ENCODE results near the gene UGT1A4. TPM values are rescaled to one million over a fixed set of nuclear protein-coding genes. Genes with fewer than 3 reads are reported as not detected.

Gene UGT1A4
- total and polyA plus RNA-seq, 2 of the 8 experiments (the other 6 are each of a cell fraction or from before 2014, with no cell fraction given): not detected

GRCh38 chr2:233789554-233789953, 71.0 kb downstream of the UGT1A4 start:
- H3K36me3 ChIP-seq (ENCODE audit: control insufficient read depth in 2 of 4, insufficient read depth in 4 of 4, low read length in 3 of 4): no peaks in the 10 kb centered on the region
- no peak overlapping the region for H2AFZ ChIP-seq (ENCODE audit: low read length)
- no peak overlapping the region for H2AK5ac ChIP-seq (ENCODE audit: low read depth, low read length)
- H2BK20ac ChIP-seq (ENCODE audit: low read length): no peak overlapping the region
- no peak overlapping the region for H2BK15ac ChIP-seq (ENCODE audit: low read length)
- ChIA-PET CTCF (ENCODE audit: partially characterized antibody) (interaction anchor here (0.6 to 1.2 kb wide), 2 partner anchors 43 to 506 kb away, joined by 3 to 4 read pairs; no protein-coding TSS in a partner anchor), POLR2A (ENCODE audit: partially characterized antibody) (no interaction called here)
- no peak overlapping the region for H3K23ac ChIP-seq (ENCODE audit: insufficient read length)
- no peak overlapping the region for H3K4me3 ChIP-seq (ENCODE audit: extremely low read depth in 1 of 4, insufficient read depth in 2 of 4, low read depth in 3 of 4, low read length in 4 of 4)
- no peak overlapping the region for H3K18ac ChIP-seq (ENCODE audit: extremely low read depth, low read length)
- FAIRE-seq (no peak), DNase-seq (ENCODE audit: low read depth in 1 of 2, low spot score in 2 of 2) (peak in 1 of 2 experiments; percentile 22)
- H3K9me3 ChIP-seq (ENCODE audit: insufficient read depth in 2 of 2, low read depth in 1 of 2, low read length in 1 of 2): peaks cover 0 to 5% of the 10 kb centered on the region in 2 experiments; a peak in 2 of 4 replicates
- H3K4me2 ChIP-seq (ENCODE audit: insufficient read depth in 1 of 2, low read depth in 2 of 2, low read length in 2 of 2): no peak overlapping the region
- no peak overlapping the region for H4K8ac ChIP-seq (ENCODE audit: extremely low read depth, insufficient read depth, low read length)
- H3K4me1 ChIP-seq (replicated peaks in 1 of 4; ENCODE audit: control insufficient read depth in 3 of 4, insufficient read depth in 4 of 4, low read length in 3 of 4): no peaks in the 10 kb centered on the region
- H3K56ac ChIP-seq (replicated peaks; ENCODE audit: insufficient read length, low read depth, low read length): no peak overlapping the region
- no peaks in the 10 kb centered on the region for H3K79me2 ChIP-seq (ENCODE audit: control insufficient read depth in 1 of 2, insufficient read depth in 2 of 2, low read length in 2 of 2)
- no peak overlapping the region for H3K14ac ChIP-seq (ENCODE audit: insufficient read length)
- H3K79me1 ChIP-seq (ENCODE audit: low read depth, low read length): no peaks in the 10 kb centered on the region
- H3K27ac ChIP-seq (ENCODE audit: low read depth, low read length): no peak overlapping the region
- no peak overlapping the region for H2BK120ac ChIP-seq (replicated peaks; ENCODE audit: low read depth, low read length)
- no peak overlapping the region for H3K9ac ChIP-seq (replicated peaks in 1 of 4; ENCODE audit: extremely low read depth in 1 of 4, low read depth in 3 of 4, low read length in 3 of 4)
- 94% methylated on average over 5 of the region's 7 CpGs; no CpG with 5 or more reads in 1 of the 2 experiments for WGBS, 2 experiments (ENCODE audit: extremely low coverage in 1 of 2, insufficient coverage in 1 of 2, insufficient read length in 1 of 2, insufficient replicate concordance in 2 of 2, low coverage in 1 of 2, low lambda C conversion rate in 2 of 2, missing lambda C conversion rate in 1 of 2)
- H4K20me1 ChIP-seq (replicated peaks in 1 of 2; ENCODE audit: control insufficient read depth in 1 of 2, insufficient read depth in 2 of 2, low read length in 2 of 2): no peaks in the 10 kb centered on the region
- no peaks in the 10 kb centered on the region for H3K27me3 ChIP-seq (replicated peaks in 1 of 4; ENCODE audit: control insufficient read depth in 3 of 4, extremely low read depth in 1 of 4, insufficient read depth in 3 of 4, low read length in 3 of 4)
- TF ChIP-seq CEBPB (IDR thresholded peaks at IDR 0.05; ENCODE audit: low read depth, low read length) (no peak), MAX (IDR thresholded peaks at IDR 0.05) (no peak), POLR2A (IDR thresholded peaks at IDR 0.05; ENCODE audit: control extremely low read depth in 1 of 2, low read depth in 2 of 2, low read length in 2 of 2) (no peak), POLR2AphosphoS5 (IDR thresholded peaks at IDR 0.05; ENCODE audit: low read depth, low read length) (no peak), RFX5 (IDR thresholded peaks at IDR 0.05; ENCODE audit: borderline replicate concordance, low read depth, low read length) (no peak), FOSL1 (IDR thresholded peaks at IDR 0.05; ENCODE audit: insufficient read depth, low read depth, low read length) (no peak), KDM5A (IDR thresholded peaks at IDR 0.05; ENCODE audit: low read length) (no peak), PHF8 (conservative IDR thresholded peaks at IDR 0.05; ENCODE audit: low read depth, low read length) (no peak), NANOG (IDR thresholded peaks at IDR 0.05; ENCODE audit: insufficient read depth, low read depth, low read length, poor library complexity, severe bottlenecking) (no peak)
- H2BK12ac ChIP-seq (ENCODE audit: low read depth, low read length): no peak overlapping the region
- H3K4ac ChIP-seq (replicated peaks; ENCODE audit: insufficient read length, low read depth, low read length): no peak overlapping the region
- no peak overlapping the region for H4K91ac ChIP-seq (replicated peaks; ENCODE audit: insufficient read length, low read length)
- H4K5ac ChIP-seq (ENCODE audit: insufficient read length, low read depth, low read length): no peak overlapping the region
- H2BK5ac ChIP-seq (ENCODE audit: low read depth, low read length): no peak overlapping the region
- H3K23me2 ChIP-seq (ENCODE audit: low read depth, low read length): no peaks in the 10 kb centered on the region
